ENCODE data around the gene FA2H. TPM values are rescaled to one million over a fixed set of nuclear protein-coding genes. Genes with fewer than 3 reads are reported as not detected.
"Not testable (repeated sequence)": the region's sequence is repeated elsewhere in the genome, so short reads cannot be mapped to it uniquely, and the experiment has no call there.

Gene FA2H
- total and polyA plus RNA-seq, 2 experiments from 2014 or later = 5.7 to 6.3 TPM

GRCh38 chr16:74766729-74767128, 7.9 kb downstream of the FA2H start:
- no peaks in the 10 kb centered on the region for H3K4me1 Mint-ChIP-seq
- Histone ChIP-seq H3F3A (replicated peaks; ENCODE audit: low read depth) (no peaks in the 10 kb centered on the region), H3K27me3 (ENCODE audit: insufficient read depth) (no peaks in the 10 kb centered on the region), H3K36me3 (ENCODE audit: insufficient read depth) (no peaks in the 10 kb centered on the region), H3K4me2 (no peak overlapping the region), H3K4me1 (ENCODE audit: insufficient read depth) (no peaks in the 10 kb centered on the region), H2AFZ (no peak overlapping the region), H3K79me2 (replicated peaks; ENCODE audit: insufficient read depth) (no peaks in the 10 kb centered on the region), H3K27ac (ENCODE audit: low read depth) (no peak overlapping the region), H3K4me3 (no peak overlapping the region), H4K20me1 (replicated peaks; ENCODE audit: insufficient read depth) (peaks cover 6% of the 10 kb centered on the region; the same call in 1 of the 2 replicates), H3K9me2 (ENCODE audit: insufficient read depth) (no peaks in the 10 kb centered on the region)
- ATAC-seq = peak; percentile 77
- H3K27ac Mint-ChIP-seq = no peak overlapping the region
- TF ChIP-seq REST (IDR thresholded peaks at IDR 0.05; ENCODE audit: unreplicated experiment) (no peak), POLR2AphosphoS5 (IDR thresholded peaks at IDR 0.05; ENCODE audit: low read depth) (no peak), CREB1 (CRISPR knock-in tag; IDR thresholded peaks at IDR 0.05; ENCODE audit: low read depth) (no peak), CTCF (conservative IDR thresholded peaks at IDR 0.05; ENCODE audit: low read depth in 2 of 2) (peak; percentile 81 to 86)
- TF ChIP-seq, protein P1, sequence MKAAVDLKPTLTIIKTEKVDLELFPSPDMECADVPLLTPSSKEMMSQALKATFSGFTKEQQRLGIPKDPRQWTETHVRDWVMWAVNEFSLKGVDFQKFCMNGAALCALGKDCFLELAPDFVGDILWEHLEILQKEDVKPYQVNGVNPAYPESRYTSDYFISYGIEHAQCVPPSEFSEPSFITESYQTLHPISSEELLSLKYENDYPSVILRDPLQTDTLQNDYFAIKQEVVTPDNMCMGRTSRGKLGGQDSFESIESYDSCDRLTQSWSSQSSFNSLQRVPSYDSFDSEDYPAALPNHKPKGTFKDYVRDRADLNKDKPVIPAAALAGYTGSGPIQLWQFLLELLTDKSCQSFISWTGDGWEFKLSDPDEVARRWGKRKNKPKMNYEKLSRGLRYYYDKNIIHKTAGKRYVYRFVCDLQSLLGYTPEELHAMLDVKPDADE (IDR thresholded peaks at IDR 0.05) = no peak
- H3K9me3 Mint-ChIP-seq = no peaks in the 10 kb centered on the region
- peaks cover 15% of the 10 kb centered on the region for H3K27me3 Mint-ChIP-seq (ENCODE audit: insufficient read depth, low read depth, poor library complexity)
- peak; percentile 70 for DNase-seq (ENCODE audit: low spot score)
- H3K36me3 Mint-ChIP-seq (ENCODE audit: low read depth) = no peaks in the 10 kb centered on the region
- H3K4me3 Mint-ChIP-seq = no peak overlapping the region

GRCh38 chr16:74764184-74764583, 10.4 kb downstream of the FA2H start:
- H3K4me3 Mint-ChIP-seq; H3K79me2 ChIP-seq (replicated peaks; ENCODE audit: insufficient read depth); H3K36me3 Mint-ChIP-seq (ENCODE audit: low read depth); H3K9me3 Mint-ChIP-seq; H3K27ac Mint-ChIP-seq; H3K4me3 ChIP-seq; H3K4me1 Mint-ChIP-seq; H3K4me2 ChIP-seq; H3K27ac ChIP-seq (ENCODE audit: low read depth); ATAC-seq; H2AFZ ChIP-seq; H3K36me3 ChIP-seq (ENCODE audit: insufficient read depth); H3K27me3 ChIP-seq (ENCODE audit: insufficient read depth); H3F3A ChIP-seq (replicated peaks; ENCODE audit: low read depth); DNase-seq (ENCODE audit: low spot score); H3K27me3 Mint-ChIP-seq (ENCODE audit: insufficient read depth, low read depth, poor library complexity); H4K20me1 ChIP-seq (replicated peaks; ENCODE audit: insufficient read depth); H3K4me1 ChIP-seq (ENCODE audit: insufficient read depth); H3K9me2 ChIP-seq (ENCODE audit: insufficient read depth): not testable (repeated sequence)

Measured in GM23338 (cell line).